HUES48 (cell line): ENCODE results near the gene TGFBR2.

ENCODE experiments used
- H3K27ac ChIP-seq: one replicate; pipeline ENCODE4 v1.7.0; 2013; ENCODE audit warnings: low read depth, low read length, inconsistent platforms
- H3K27me3 ChIP-seq: 2 replicates; pipeline ENCODE4 v1.6.1; 2013; ENCODE audit warnings: mild to moderate bottlenecking, low read length; ENCODE audit not compliant: control insufficient read depth, insufficient read depth
- H3K36me3 ChIP-seq: 2 replicates; pipeline ENCODE4 v1.6.1; 2013; ENCODE audit warnings: low read length; ENCODE audit not compliant: control insufficient read depth, insufficient read depth
- H3K4me1 ChIP-seq: 2 replicates; pipeline ENCODE4 v1.6.1; 2013; ENCODE audit warnings: mild to moderate bottlenecking, low read length; ENCODE audit not compliant: control insufficient read depth, insufficient read depth
- H3K4me3 ChIP-seq: 2 replicates; pipeline ENCODE4 v1.5.1; 2013; ENCODE audit warnings: mild to moderate bottlenecking, low read depth, low read length
- H3K9ac ChIP-seq: 2 replicates; pipeline ENCODE4 v1.6.1; 2013; ENCODE audit warnings: mild to moderate bottlenecking, low read depth, low read length, moderate library complexity
- H3K9me3 ChIP-seq: 2 replicates; pipeline ENCODE4 v1.6.1; 2013; ENCODE audit warnings: low read length; ENCODE audit not compliant: control insufficient read depth, insufficient read depth

TGFBR2 gene

DNA sequence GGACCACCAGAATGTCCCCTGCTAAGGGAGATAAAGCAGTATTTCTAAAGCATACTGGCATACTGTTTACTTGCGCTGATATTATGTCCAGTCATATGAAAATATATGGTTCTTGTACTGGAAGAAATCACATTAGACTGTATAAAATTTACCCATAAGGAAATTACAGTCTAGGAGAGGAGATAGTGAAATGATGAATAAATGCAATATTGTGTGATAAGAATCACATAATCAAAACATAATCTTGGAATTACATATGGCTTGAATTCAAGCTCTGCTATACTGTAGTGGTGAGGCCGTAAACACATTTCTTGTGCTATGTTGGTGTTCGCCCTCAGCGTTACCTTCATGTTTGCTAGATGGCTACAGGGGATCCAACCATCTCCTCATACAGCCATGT, 20.7 kb upstream of the TGFBR2 start:
- Histone ChIP-seq H3K4me3 (no peak overlapping the region), H3K27me3 (no peaks in the 10 kb centered on the region), H3K4me1 (peaks cover 15% of the 10 kb centered on the region), H3K36me3 (no peaks in the 10 kb centered on the region), H3K9me3 (no peaks in the 10 kb centered on the region), H3K27ac (no peak overlapping the region), H3K9ac (no peak overlapping the region)

DNA sequence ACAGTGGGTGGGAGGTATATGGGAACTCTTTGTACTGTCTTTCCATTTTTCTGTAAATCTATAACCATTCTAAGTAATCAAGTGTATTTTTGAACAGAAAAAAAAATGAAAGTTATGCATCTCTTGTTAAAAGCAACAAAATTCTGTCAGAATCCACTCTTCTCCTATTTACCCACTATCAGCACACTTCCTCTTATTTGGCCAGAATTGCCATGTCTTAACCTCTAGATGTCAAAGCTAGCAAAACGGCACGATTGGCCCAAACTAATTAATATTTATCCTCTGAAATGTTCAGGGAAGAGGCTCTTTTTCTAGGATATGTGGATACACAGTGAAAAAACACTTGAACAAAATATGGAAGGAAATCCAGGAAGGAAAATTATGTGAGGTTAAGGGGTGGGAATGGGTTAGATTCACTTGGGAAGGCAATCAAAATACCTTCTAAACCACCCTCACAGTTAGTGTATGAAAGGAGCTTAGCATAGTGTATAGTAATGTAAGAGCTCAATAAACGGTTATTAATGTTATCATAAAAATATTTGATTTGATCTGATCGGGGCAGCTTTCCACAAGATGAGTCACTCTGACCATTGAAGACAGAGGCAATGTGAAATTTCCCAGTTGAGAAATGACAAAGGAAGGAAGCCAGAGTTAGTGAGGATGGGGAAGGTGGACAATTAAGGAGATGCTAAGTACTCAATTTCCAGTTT, 20.1 kb upstream of the TGFBR2 start:
- H3K4me3 ChIP-seq: no peak overlapping the region

DNA sequence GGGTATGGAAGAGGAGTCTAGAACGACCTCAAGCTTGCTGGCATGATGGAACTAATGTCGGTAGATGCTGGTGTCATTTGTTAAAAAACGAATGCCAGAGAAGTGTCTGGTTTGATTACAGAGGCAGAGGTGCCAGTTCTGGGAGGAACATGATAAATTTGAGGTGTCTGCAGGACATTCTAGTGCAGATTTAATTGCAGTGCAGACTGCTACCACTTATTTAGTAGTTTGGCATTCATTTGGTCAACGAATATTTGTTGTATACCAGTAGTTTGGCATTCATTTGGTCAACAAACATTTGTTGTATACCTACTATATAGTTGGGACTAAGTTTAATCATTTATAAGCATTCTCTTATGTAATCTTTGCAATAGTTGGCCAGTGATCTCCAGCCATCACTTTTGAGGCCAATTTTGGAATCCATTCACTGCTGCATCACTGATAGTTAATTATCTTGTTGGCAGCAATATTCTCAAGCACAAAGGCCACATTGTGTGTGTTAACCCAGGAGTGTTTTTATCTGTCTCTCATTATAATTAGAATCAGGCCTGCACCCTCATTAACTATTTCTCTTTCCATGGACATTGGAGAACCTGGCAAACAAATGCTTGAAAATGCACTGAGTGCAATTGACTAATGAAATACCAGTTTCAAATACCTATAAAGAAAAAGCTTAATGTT, 19.5 kb upstream of the TGFBR2 start:
- no peak overlapping the region for H3K4me3 ChIP-seq
- no peaks in the 10 kb centered on the region for H3K27me3 ChIP-seq
- H3K9ac ChIP-seq: no peak overlapping the region
- no peak overlapping the region for H3K27ac ChIP-seq
- no peaks in the 10 kb centered on the region for H3K9me3 ChIP-seq
- H3K36me3 ChIP-seq: no peaks in the 10 kb centered on the region
- H3K4me1 ChIP-seq: peaks cover 2% of the 10 kb centered on the region; the same call in 1 of the 2 replicates

More for the DNA sequence above, 20.1 kb upstream of the TGFBR2 start:
- H3K9ac ChIP-seq: no peak overlapping the region
- H3K4me1 ChIP-seq: peaks cover 9% of the 10 kb centered on the region
- H3K9me3 ChIP-seq: no peaks in the 10 kb centered on the region
- no peaks in the 10 kb centered on the region for H3K27me3 ChIP-seq
- H3K27ac ChIP-seq: no peak overlapping the region
- no peaks in the 10 kb centered on the region for H3K36me3 ChIP-seq

DNA sequence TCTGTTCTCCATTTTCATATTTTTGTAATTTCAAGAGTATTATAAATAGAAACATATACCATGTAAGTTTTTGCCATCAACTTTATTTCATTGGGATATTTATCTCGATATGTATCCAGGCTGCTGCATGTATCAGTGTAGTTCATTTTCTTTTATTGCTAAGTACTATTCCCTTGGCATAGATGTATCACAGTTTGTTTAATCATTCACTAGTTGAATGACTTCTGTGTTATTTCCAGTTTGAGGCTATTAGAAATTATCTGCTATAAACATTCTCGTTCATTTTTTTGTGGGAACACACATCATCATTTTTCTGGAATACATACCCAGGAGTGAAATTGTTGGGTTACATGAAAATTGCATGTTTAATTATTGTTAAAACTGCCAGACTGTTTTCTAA, 18.5 kb upstream of the TGFBR2 start:
- no peaks in the 10 kb centered on the region for H3K9me3 ChIP-seq
- H3K27ac ChIP-seq: no peak overlapping the region
- no peaks in the 10 kb centered on the region for H3K27me3 ChIP-seq
- no peak overlapping the region for H3K4me3 ChIP-seq
- no peak overlapping the region for H3K9ac ChIP-seq
- no peaks in the 10 kb centered on the region for H3K4me1 ChIP-seq
- no peaks in the 10 kb centered on the region for H3K36me3 ChIP-seq

DNA sequence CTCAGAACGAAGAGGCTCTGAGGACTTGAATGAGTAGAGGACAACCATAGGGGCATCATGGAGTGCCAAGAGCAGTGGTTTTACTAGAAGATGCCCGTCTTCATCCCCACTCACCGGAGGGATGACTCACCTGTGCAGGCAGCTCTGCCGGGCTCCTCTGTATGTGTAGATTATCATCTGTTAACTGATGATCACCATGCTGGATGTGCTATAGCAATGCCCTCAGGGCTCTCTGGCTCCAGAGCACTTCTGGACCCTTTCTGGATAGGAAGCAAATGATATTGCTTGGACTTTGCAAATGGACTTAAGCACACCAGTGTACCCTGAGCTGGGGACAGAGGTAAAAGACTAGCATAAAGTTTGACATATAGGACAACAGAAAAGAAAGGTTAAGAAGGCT, 10.2 kb upstream of the TGFBR2 start:
- Histone ChIP-seq H3K4me1 (no peaks in the 10 kb centered on the region), H3K9ac (no peak overlapping the region), H3K27ac (no peak overlapping the region), H3K4me3 (no peak overlapping the region), H3K9me3 (no peaks in the 10 kb centered on the region), H3K36me3 (no peaks in the 10 kb centered on the region), H3K27me3 (no peaks in the 10 kb centered on the region)

- no peaks in the 10 kb centered on the region for H3K36me3 ChIP-seq
- no peak overlapping the region for H3K9ac ChIP-seq
- no peaks in the 10 kb centered on the region for H3K9me3 ChIP-seq
- no peak overlapping the region for H3K27ac ChIP-seq
- H3K4me1 ChIP-seq: no peaks in the 10 kb centered on the region
- no peak overlapping the region for H3K4me3 ChIP-seq
- H3K27me3 ChIP-seq: no peaks in the 10 kb centered on the region
These were observed 9.2 kb upstream of the TGFBR2 start for GRCh38 chr3:30597131-30597768.

- no peaks in the 10 kb centered on the region for H3K4me1 ChIP-seq
- no peaks in the 10 kb centered on the region for H3K36me3 ChIP-seq
- no peak overlapping the region for H3K4me3 ChIP-seq
- no peaks in the 10 kb centered on the region for H3K27me3 ChIP-seq
- no peak overlapping the region for H3K9ac ChIP-seq
- H3K27ac ChIP-seq: no peak overlapping the region
- no peaks in the 10 kb centered on the region for H3K9me3 ChIP-seq
These were observed 8.6 kb upstream of the TGFBR2 start for GRCh38 chr3:30597769-30598134.

DNA sequence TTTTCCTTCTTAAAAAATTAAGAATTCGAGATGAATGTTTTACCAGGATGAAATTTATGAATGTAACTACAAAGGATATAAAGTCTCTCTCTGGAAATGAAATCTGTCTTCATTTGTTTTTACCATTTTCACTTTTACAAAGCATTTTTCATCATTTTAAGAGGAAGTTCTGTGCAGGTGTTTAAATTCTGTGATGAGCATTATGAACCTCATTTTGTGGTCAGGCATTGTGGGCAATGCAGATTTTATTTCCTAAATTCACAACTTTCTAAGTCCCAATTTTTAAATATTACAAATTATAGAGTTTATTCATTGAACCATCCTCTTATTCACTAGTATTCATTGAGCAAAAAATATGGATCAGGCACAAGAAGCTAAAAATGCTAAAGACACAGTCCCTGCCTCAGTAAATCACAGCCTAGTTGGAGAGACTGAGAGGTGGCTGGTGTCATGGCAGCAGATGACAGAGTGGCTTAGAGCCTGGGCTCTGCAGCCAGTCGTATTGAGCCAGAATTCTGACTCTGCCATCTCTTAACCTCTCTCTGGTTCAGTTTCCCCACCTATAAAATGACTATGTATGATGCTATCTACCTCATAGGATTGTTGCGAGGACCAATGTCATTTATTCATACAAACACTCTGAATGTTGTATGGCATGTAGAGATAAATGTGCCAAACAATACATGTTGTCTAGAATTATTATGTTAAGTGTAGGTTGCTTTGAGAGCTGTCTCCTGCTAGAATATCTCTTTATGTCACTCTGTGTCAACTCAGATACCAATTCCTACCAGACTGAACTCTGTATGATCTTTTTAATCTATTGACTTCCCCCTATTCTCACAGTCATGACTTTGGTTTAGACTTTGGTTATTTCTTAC, 7.5 kb upstream of the TGFBR2 start:
- Histone ChIP-seq H3K9ac (no peak overlapping the region), H3K4me1 (no peaks in the 10 kb centered on the region), H3K9me3 (no peaks in the 10 kb centered on the region), H3K4me3 (no peak overlapping the region), H3K36me3 (no peaks in the 10 kb centered on the region), H3K27ac (no peak overlapping the region), H3K27me3 (no peaks in the 10 kb centered on the region)

DNA sequence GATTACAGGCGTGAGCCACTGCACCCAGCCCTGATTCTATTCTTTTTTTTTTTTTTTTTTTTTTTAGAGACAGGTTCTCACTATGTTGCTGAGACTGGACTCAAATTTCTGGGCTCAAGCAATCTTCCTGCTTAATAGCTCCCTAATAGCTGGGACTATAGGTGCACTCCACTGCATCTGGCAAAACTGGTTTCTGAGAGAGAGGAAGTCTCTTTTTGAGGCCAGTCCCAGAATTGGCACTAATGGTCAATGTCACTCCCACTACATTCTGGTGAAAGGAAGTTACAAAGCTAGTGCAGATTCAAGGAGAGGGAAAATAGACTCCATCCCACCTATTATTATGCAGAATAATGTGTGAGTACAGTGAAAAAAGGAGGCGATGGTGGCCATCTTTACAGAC, 5.8 kb upstream of the TGFBR2 start:
- H3K27me3 ChIP-seq: peaks cover 8% of the 10 kb centered on the region; the same call in 1 of the 2 replicates
- no peak overlapping the region for H3K9ac ChIP-seq
- peaks cover 2% of the 10 kb centered on the region for H3K4me1 ChIP-seq
- H3K9me3 ChIP-seq: no peaks in the 10 kb centered on the region
- H3K36me3 ChIP-seq: no peaks in the 10 kb centered on the region
- no peak overlapping the region for H3K4me3 ChIP-seq
- no peak overlapping the region for H3K27ac ChIP-seq

GRCh38 chr3:30602946-30603345, 3.5 kb upstream of the TGFBR2 start:
- Histone ChIP-seq H3K9ac (no peak overlapping the region), H3K4me1 (peaks cover 7% of the 10 kb centered on the region), H3K9me3 (no peaks in the 10 kb centered on the region), H3K36me3 (no peaks in the 10 kb centered on the region), H3K27ac (no peak overlapping the region), H3K4me3 (no peak overlapping the region), H3K27me3 (peaks cover 13% of the 10 kb centered on the region)
